ENCODE results near the gene PDE6G.

The PDE6G gene

DNA sequence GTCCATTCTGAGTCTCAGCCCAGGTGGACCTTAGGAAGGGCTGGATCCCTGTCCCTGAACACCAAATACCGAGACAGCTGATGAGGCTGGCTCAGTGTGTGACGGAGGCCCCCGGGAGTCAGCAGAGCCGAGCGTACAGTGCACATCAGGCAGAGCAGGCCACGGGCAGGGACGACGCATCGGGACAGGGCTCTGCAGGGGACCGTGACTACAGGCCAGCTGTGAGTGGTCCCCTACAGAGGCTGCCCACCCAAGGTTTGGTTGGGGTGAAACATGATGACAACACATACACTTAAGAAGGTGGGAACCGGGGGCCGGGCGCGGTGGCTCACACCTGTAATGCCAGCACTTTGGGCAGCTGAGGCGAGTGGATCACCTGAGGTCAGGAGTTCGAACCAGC lies 16.6 kb upstream of the PDE6G start:
- no peak for DNase-seq (ENCODE audit: low read depth)
- H3K4me3 ChIP-seq (ENCODE audit: low read depth, low read length) = no peak overlapping the region
- TF ChIP-seq, protein P1, sequence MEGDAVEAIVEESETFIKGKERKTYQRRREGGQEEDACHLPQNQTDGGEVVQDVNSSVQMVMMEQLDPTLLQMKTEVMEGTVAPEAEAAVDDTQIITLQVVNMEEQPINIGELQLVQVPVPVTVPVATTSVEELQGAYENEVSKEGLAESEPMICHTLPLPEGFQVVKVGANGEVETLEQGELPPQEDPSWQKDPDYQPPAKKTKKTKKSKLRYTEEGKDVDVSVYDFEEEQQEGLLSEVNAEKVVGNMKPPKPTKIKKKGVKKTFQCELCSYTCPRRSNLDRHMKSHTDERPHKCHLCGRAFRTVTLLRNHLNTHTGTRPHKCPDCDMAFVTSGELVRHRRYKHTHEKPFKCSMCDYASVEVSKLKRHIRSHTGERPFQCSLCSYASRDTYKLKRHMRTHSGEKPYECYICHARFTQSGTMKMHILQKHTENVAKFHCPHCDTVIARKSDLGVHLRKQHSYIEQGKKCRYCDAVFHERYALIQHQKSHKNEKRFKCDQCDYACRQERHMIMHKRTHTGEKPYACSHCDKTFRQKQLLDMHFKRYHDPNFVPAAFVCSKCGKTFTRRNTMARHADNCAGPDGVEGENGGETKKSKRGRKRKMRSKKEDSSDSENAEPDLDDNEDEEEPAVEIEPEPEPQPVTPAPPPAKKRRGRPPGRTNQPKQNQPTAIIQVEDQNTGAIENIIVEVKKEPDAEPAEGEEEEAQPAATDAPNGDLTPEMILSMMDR (conservative IDR thresholded peaks at IDR 0.05; ENCODE audit: low read depth, low read length) = no peak

- no peak for DNase-seq (ENCODE audit: low read depth)
- no peak overlapping the region for H3K4me3 ChIP-seq (ENCODE audit: low read depth, low read length)
- TF ChIP-seq, protein P1 (conservative IDR thresholded peaks at IDR 0.05; ENCODE audit: low read depth, low read length) = no peak
These were observed 16.2 kb upstream of the PDE6G start for GRCh38 chr17:81672504-81672903.

DNA sequence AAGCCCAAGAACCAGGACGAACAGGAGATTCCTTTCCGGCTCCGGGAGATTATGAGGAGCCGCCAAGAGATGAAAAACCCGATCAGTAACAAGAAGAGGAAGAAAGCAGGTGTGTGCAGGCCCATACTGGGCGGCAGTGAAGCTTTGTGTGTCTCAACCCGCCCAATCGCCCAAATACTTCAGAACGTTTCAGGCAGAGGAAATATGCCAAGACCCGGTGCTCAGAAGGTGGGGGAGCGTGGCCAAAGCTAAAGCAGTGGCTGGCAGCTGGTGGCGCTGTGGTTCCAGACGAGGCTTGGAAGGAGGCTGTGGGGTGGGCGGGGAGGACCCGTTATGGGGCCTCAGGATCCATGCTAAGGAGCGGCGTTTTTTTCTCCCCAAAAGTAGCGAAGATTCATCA lies 11.4 kb upstream of the PDE6G start:
- H3K4me3 ChIP-seq (ENCODE audit: low read depth, low read length) = no peak overlapping the region
- TF ChIP-seq, protein P1 (conservative IDR thresholded peaks at IDR 0.05; ENCODE audit: low read depth, low read length) = peak; percentile 15

GRCh38 chr17:81666342-81667191 lies 10.2 kb upstream of the PDE6G start, which contains the start of the genes CCDC137 and OXLD1:
Gene CCDC137 (plus strand): TSS chr17:81666737. CDS start chr17:81666767, 30 bp downstream.
Gene OXLD1 (minus strand): TSS chr17:81666605. CDS start chr17:81666577, 28 bp downstream.
- DNase-seq (ENCODE audit: low read depth) = peak; percentile 98
- peak within 1 kb of the TSS; percentile 94 for H3K4me3 ChIP-seq (ENCODE audit: low read depth, low read length)
- TF ChIP-seq, protein P1 (conservative IDR thresholded peaks at IDR 0.05; ENCODE audit: low read depth, low read length) = no peak

More for the DNA sequence above, 11.4 kb upstream of the PDE6G start:
- no peak for DNase-seq (ENCODE audit: low read depth)

- H3K4me3 ChIP-seq (ENCODE audit: low read depth, low read length) = peak overlapping the region; percentile 94
- peak; percentile 44 for DNase-seq (ENCODE audit: low read depth)
- TF ChIP-seq, protein P1 (conservative IDR thresholded peaks at IDR 0.05; ENCODE audit: low read depth, low read length) = no peak
These were observed 9.7 kb upstream of the PDE6G start for GRCh38 chr17:81666092-81666341.

DNA sequence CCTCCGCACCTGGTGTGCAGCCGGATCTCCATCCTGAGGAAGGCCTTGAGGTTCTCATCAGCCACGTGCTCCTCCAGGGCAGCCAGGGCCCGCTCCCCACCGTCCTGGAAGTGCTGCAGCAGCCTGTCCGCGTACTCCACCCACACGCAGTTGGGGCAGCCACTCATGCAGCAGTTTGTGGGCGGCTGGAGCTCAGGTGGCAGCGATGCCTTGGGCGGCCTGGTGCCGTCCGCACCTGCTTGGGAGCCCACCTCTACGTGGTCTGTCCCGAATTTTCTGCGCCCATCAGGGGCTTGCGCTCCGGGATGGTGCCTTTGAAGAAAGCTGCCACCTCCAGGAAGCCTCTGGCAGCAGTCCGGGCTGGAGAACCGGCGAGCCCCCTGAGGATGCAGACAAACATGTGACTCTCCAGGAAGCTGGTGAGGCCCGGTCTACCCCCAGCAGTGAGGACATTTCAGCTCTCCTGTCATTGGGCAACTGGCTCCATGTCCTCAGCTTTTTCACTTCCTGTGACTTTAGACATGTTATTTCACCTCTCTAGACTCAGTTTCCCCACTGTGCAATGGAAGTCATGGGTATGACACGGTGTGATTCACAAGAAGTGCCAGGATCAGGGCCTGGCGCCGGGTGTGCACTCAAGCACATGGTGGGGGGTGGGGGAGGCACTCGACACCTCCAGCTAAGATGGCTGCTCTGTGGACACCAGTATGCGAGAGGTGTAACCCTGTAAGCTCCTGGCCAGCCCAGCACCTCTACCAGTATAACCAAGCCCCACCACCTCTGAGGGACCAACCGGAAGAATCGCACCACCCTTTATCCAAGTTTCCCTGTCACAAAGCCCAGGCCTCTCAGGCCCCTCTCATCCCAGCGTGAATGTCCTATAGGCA lies 9.1 kb upstream of the PDE6G start:
- TF ChIP-seq, protein P1 (conservative IDR thresholded peaks at IDR 0.05; ENCODE audit: low read depth, low read length) = no peak
- DNase-seq (ENCODE audit: low read depth) = peak; percentile 34
- peak overlapping the region; percentile 94 for H3K4me3 ChIP-seq (ENCODE audit: low read depth, low read length)

Measured in choroid plexus epithelial cell (primary cell).